OCI-LY3 (cell line): Measurements from ENCODE around the gene NEK9.

Experiments
- H2AFZ ChIP-seq: fragments of 200-600, 300-600 bp; shearing (Covaris generic); 2 replicates; pipeline ENCODE4 v1.6.0; 2014; ENCODE audit warnings: antibody characterized with exemption, low read depth, low read length
- H3K27ac ChIP-seq: fragments of 200-600, 300-600 bp; sonication (generic); 2 replicates; pipeline ENCODE4 v1.5.1; 2014; ENCODE audit warnings: mild to moderate bottlenecking, low read length, moderate library complexity, mixed read lengths
- H3K27me3 ChIP-seq: fragments of 200-600, 300-600 bp; sonication (generic); 2 replicates; pipeline ENCODE4 v1.6.1; 2014; ENCODE audit warnings: low read depth, low read length, mixed read lengths
- H3K36me3 ChIP-seq: fragments of 200-600, 300-600 bp; sonication (generic); replicated peaks from 2 replicates; pipeline ENCODE3; 2014; ENCODE audit warnings: low read depth, low read length, mixed read lengths
- H3K4me1 ChIP-seq: fragments of 300-600, 200-600 bp; sonication (generic); 2 replicates; pipeline ENCODE4 v1.6.1; 2014; ENCODE audit warnings: low read length, mixed read lengths
- H3K4me2 ChIP-seq: fragments of 200-600, 300-600 bp; sonication (generic); 2 replicates; pipeline ENCODE4 v1.6.1; 2014; ENCODE audit warnings: low read length, mixed read lengths
- H3K4me3 ChIP-seq: fragments of 300-600, 200-600 bp; sonication (generic); 2 replicates; pipeline ENCODE4 v1.5.1; 2014; ENCODE audit warnings: antibody characterized with exemption, mild to moderate bottlenecking, low read length, moderate library complexity
- H3K79me2 ChIP-seq: fragments of 300-600, 200-600 bp; shearing (Covaris generic); 2 replicates; pipeline ENCODE4 v1.6.1; 2014; ENCODE audit warnings: mild to moderate bottlenecking, low read length, mixed read lengths
- H3K9ac ChIP-seq: fragments of 300-600, 200-600 bp; shearing (Covaris generic); 2 replicates; pipeline ENCODE4 v1.6.0; 2014; ENCODE audit warnings: mild to moderate bottlenecking, low read length, moderate library complexity
- H3K9me3 ChIP-seq: fragments of 200-600, 300-600 bp; shearing (Covaris generic); 2 replicates; pipeline ENCODE4 v1.6.1; 2014; ENCODE audit warnings: low read length, mixed read lengths; ENCODE audit not compliant: insufficient read depth
- H4K20me1 ChIP-seq: fragments of 200-600, 300-600 bp; sonication (generic); 2 replicates; pipeline ENCODE4 v1.6.1; 2016; ENCODE audit warnings: low read length, mixed read lengths; ENCODE audit not compliant: insufficient read depth
- EZH2phosphoT487 ChIP-seq: fragments of 200-600 bp; shearing (Covaris generic); IDR thresholded peaks from 2 replicates; pipeline ENCODE4 v1.6.1; 2018; ENCODE audit warnings: antibody characterized with exemption, mixed run types, low read depth
- TF ChIP-seq, protein P1 (sequence below): fragments of 200-600, 300-600 bp; sonication (generic); IDR thresholded peaks from 2 replicates; pipeline ENCODE4 v1.5.1; 2014; ENCODE audit warnings: antibody characterized with exemption, low read length, low read depth

NEK9 gene

DNA sequence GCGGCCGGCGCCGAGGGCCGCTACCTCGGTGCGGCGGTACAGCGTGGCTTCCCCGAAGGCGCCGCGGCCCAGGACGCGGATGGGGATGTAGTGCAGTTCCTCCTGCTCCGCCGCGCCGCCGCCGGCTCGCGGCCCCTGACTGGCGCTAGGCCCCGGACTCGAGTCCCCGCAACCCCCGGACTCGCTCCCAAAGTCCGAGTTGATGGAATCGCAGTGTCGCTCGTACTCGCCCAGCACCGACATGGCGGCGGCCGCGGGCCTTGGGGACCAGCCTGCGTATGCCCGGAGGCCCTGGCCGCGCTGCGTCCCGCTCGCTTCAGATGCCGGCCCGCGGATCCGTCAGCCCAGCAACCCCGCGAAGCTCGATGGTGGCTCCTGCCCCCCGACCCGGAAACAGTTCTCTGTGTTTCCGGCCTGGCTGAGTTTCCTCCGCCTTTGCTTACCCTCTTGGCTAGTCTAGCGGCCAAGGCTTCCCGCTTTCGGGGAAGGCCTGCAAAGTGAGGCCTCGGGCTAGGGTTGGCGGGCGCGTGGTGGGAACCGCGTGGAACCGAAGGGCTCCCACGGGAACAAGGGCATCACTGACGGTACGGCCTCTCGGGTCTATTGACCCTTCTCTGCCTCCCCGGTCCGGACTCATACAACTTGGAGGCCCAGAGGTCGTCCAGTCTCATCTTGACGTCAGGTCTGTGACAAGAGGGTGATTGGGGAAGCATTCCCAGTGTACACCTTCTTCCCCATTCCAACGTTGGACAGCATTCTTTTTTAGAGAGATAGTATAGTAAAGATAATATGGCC is at the start of gene NEK9:
Gene NEK9 (minus strand): TSS at position 370 of the 795 bp plus-strand sequence. CDS start 127 bp downstream, at position 243.
- peaks cover 34% of the 10 kb centered on the region for H3K79me2 ChIP-seq

DNA sequence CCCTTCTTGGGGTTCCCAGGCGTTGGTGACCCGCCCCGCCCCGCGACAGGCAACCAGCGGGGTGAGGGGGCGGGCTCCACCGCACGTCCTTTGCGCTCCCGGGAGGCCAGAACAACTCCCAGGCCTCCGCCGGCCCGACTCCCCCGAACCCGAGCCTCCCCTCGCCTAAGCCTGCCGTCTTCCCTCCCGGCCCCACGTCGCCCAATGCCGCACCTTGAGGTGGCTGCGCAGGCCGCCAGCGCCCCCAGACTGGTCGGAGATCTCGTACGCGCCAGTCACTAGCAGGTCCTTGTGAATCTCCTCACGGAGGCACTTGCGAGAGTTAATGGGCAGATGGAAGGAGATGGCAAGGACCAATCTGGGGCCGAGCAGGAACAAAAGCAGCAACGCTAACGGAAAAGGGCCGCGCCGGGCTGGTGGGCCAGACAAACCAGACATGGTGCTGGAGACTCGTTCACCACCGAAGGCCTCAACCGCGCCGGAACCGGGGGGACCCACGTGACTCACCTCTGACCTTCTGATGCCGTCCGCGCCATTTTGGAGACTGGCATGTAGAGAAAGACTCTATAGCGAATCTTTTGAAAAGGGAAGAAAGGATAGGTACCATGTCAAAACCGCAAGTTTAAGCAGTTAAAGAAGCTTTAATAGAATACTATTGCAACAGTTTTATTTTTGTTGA is 49.4 kb upstream of the NEK9 start, which contains the start of gene TMED10:
Gene TMED10 (minus strand): TSS at position 471 of the 679 bp plus-strand sequence. CDS start 33 bp downstream, at position 438.
- H3K9ac ChIP-seq: peak within 1 kb of the TSS; percentile 90
- H3K36me3 ChIP-seq: peaks cover 10% of the 10 kb centered on the region
- H3K9me3 ChIP-seq: no peaks in the 10 kb centered on the region
- peaks cover 36% of the 10 kb centered on the region for H4K20me1 ChIP-seq
- peaks cover 51% of the 10 kb centered on the region for H3K79me2 ChIP-seq
- no peak for TF ChIP-seq EZH2phosphoT487
- TF ChIP-seq, protein P1, sequence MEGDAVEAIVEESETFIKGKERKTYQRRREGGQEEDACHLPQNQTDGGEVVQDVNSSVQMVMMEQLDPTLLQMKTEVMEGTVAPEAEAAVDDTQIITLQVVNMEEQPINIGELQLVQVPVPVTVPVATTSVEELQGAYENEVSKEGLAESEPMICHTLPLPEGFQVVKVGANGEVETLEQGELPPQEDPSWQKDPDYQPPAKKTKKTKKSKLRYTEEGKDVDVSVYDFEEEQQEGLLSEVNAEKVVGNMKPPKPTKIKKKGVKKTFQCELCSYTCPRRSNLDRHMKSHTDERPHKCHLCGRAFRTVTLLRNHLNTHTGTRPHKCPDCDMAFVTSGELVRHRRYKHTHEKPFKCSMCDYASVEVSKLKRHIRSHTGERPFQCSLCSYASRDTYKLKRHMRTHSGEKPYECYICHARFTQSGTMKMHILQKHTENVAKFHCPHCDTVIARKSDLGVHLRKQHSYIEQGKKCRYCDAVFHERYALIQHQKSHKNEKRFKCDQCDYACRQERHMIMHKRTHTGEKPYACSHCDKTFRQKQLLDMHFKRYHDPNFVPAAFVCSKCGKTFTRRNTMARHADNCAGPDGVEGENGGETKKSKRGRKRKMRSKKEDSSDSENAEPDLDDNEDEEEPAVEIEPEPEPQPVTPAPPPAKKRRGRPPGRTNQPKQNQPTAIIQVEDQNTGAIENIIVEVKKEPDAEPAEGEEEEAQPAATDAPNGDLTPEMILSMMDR: 0 out of 2 replicates have a peak, but pooled peaks have one; percentile 13
- peaks cover 20% of the 10 kb centered on the region for H3K4me1 ChIP-seq
- no peaks in the 10 kb centered on the region for H3K27me3 ChIP-seq
- peak within 1 kb of the TSS; percentile 90 for H2AFZ ChIP-seq
- peak within 1 kb of the TSS; percentile 86 for H3K4me3 ChIP-seq
- H3K4me2 ChIP-seq: peak within 1 kb of the TSS; percentile 74
- peak within 1 kb of the TSS; percentile 85 for H3K27ac ChIP-seq

More for the DNA sequence above, at the start of gene NEK9:
- peak within 1 kb of the TSS; percentile 88 for H3K9ac ChIP-seq
- H3K4me2 ChIP-seq: peak within 1 kb of the TSS; percentile 89
- H3K4me1 ChIP-seq: peaks cover 15% of the 10 kb centered on the region
- no peaks in the 10 kb centered on the region for H3K27me3 ChIP-seq
- peaks cover 7% of the 10 kb centered on the region for H3K36me3 ChIP-seq
- H4K20me1 ChIP-seq: no peaks in the 10 kb centered on the region
- H3K9me3 ChIP-seq: no peaks in the 10 kb centered on the region
- H3K4me3 ChIP-seq: peak within 1 kb of the TSS; percentile 89
- peak within 1 kb of the TSS; percentile 73 for H2AFZ ChIP-seq
- TF ChIP-seq, protein P1: no peak; the same call in 1 of the 2 replicates
- no peak for TF ChIP-seq EZH2phosphoT487
- H3K27ac ChIP-seq: peak within 1 kb of the TSS; percentile 64

DNA sequence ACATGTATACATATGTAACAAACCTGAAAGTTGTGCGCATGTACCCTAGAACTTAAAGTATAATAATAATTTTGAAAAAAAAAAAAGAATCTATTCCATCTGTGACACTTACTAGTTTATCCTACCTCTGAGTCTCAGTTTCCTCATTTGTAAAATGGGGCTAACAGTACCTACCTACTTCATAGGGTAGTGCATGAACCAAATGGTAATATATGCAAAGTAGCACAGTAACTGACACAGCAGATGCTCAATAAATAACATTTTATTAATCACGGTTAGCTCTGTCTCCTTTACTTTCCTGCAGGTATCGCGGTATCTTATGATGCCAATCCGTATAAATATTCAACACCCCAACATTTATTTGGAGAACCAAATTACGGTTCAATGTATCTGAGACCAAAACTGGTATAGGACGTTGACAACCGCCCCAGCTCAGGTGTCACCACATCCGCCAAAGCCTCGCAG is 48.9 kb upstream of the NEK9 start:
- peak overlapping the region; percentile 86 for H3K4me3 ChIP-seq
- H2AFZ ChIP-seq: 0 out of 2 replicates have a peak overlapping the region, but pooled peaks have one; percentile 90
- peaks cover 57% of the 10 kb centered on the region for H3K79me2 ChIP-seq
- H3K9me3 ChIP-seq: no peaks in the 10 kb centered on the region
- TF ChIP-seq, protein P1: no peak
- no peak for TF ChIP-seq EZH2phosphoT487
- peaks cover 41% of the 10 kb centered on the region for H4K20me1 ChIP-seq
- peak overlapping the region; percentile 85 for H3K27ac ChIP-seq
- H3K9ac ChIP-seq: peak overlapping the region; percentile 90
- H3K36me3 ChIP-seq: peaks cover 10% of the 10 kb centered on the region
- peak overlapping the region; percentile 74 for H3K4me2 ChIP-seq
- H3K27me3 ChIP-seq: no peaks in the 10 kb centered on the region
- H3K4me1 ChIP-seq: peaks cover 16% of the 10 kb centered on the region

DNA sequence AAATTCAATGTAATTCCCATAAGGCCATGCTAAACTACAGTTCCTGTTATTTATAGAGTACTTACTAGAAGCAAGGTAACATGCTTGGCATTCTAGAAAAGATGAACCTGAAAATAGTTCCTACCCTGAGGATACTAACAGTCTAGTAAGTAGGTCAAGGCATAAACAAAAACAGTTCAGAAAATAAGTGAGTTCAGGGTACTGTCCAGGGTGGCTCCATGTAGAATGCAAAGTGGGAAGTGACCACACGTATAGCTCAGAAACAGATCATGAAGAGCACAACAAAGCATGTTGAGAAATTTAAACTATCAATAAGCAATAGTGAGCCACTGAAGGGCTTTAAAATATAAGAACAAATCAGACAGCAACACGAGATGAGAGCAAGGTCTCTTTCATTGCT is 47.2 kb upstream of the NEK9 start:
- Histone ChIP-seq H3K4me1 (peaks cover 16% of the 10 kb centered on the region), H3K27ac (no peak overlapping the region)

More for the DNA sequence above, 47.2 kb upstream of the NEK9 start:
- TF ChIP-seq, protein P1: no peak
- no peak for TF ChIP-seq EZH2phosphoT487
- peaks cover 10% of the 10 kb centered on the region for H3K36me3 ChIP-seq
- no peak overlapping the region for H2AFZ ChIP-seq
- peaks cover 57% of the 10 kb centered on the region for H4K20me1 ChIP-seq
- H3K79me2 ChIP-seq: peaks cover 73% of the 10 kb centered on the region
- 0 out of 2 replicates have a peak overlapping the region, but pooled peaks have one; percentile 17 for H3K4me2 ChIP-seq
- no peaks in the 10 kb centered on the region for H3K27me3 ChIP-seq
- H3K4me3 ChIP-seq: no peak overlapping the region
- H3K9me3 ChIP-seq: no peaks in the 10 kb centered on the region
- no peak overlapping the region for H3K9ac ChIP-seq
